PFSK-1 (cell line): ENCODE measurements around the gene RBM26.

Source experiments
- FOXP2 ChIP-seq: optimal IDR thresholded peaks from 2 replicates; pipeline ENCODE3; 2011; ENCODE audit warnings: borderline replicate concordance, control low read depth, inconsistent platforms; ENCODE audit not compliant: insufficient read depth; ENCODE audit errors: extremely low read length, extremely low read depth
- POLR2AphosphoS5 ChIP-seq: IDR thresholded peaks from 2 replicates; pipeline ENCODE4 v1.6.1; 2012; ENCODE audit warnings: low read depth, mild to moderate bottlenecking, control low read depth, low read length, moderate library complexity
- REST ChIP-seq, 2 experiments: IDR thresholded peaks; 2 replicates each; pipeline versions ENCODE4 v1.6.1 to v1.8.0; 2011 to 2012; ENCODE audit warnings: low read depth in 2 of 2, low read length in 2 of 2, control low read depth in 1 of 2, inconsistent platforms in 1 of 2, mild to moderate bottlenecking in 1 of 2, moderate library complexity in 1 of 2; ENCODE audit not compliant: insufficient read depth in 1 of 2
- SIN3A ChIP-seq: IDR thresholded peaks from 2 replicates; pipeline ENCODE4 v1.6.1; 2012; ENCODE audit warnings: mild to moderate bottlenecking, low read length, moderate library complexity, borderline replicate concordance; ENCODE audit not compliant: insufficient read depth
- TAF1 ChIP-seq: IDR thresholded peaks from 2 replicates; pipeline ENCODE4 v1.6.1; 2012; ENCODE audit warnings: low read length, control low read depth, borderline replicate concordance; ENCODE audit not compliant: insufficient read depth

Gene RBM26

GRCh38 chr13:79295906-79296706 is 109.9 kb downstream of the RBM26 start:
- TF ChIP-seq POLR2AphosphoS5 (no peak), SIN3A (no peak), FOXP2 (no peak), TAF1 (no peak), REST (IDR thresholded peaks at IDR 0.05; ENCODE audit: insufficient read depth in 1 of 2, low read depth in 2 of 2, low read length in 2 of 2) (no peak)

GRCh38 chr13:79290595-79291244 is 115.3 kb downstream of the RBM26 start:
- TF ChIP-seq TAF1 (no peak), FOXP2 (no peak)

GRCh38 chr13:79289571-79289970 is 116.5 kb downstream of the RBM26 start:
- TF ChIP-seq SIN3A = no peak
- no peak for TF ChIP-seq REST (IDR thresholded peaks at IDR 0.05; ENCODE audit: insufficient read depth in 1 of 2, low read depth in 2 of 2, low read length in 2 of 2)
- no peak for TF ChIP-seq FOXP2
- no peak for TF ChIP-seq TAF1
- TF ChIP-seq POLR2AphosphoS5 = no peak

- no peak for TF ChIP-seq REST (IDR thresholded peaks at IDR 0.05; ENCODE audit: insufficient read depth in 1 of 2, low read depth in 2 of 2, low read length in 2 of 2)
Observed at GRCh38 chr13:79287939-79288795, 117.9 kb downstream of the RBM26 start.

- TF ChIP-seq FOXP2 = no peak
- no peak for TF ChIP-seq SIN3A
- TF ChIP-seq TAF1 = no peak
- no peak for TF ChIP-seq REST (IDR thresholded peaks at IDR 0.05; ENCODE audit: insufficient read depth in 1 of 2, low read depth in 2 of 2, low read length in 2 of 2)
- no peak for TF ChIP-seq POLR2AphosphoS5
Observed at GRCh38 chr13:79285159-79285558, 120.9 kb downstream of the RBM26 start.
